Activated T-helper 2 cell treated with anti-CD3 and anti-CD28 coated beads, Interferon-gamma antibody, Interleukin-2, Interleukin-4, amounts not matched to agents 10 μg/mL and 5 μg/mL and 100 μg/mL, durations not matched to agents 14 hours and 24 hours and 36 hours (primary cell): ENCODE results near the gene AMDHD2. TPM values are rescaled to one million over a fixed set of nuclear protein-coding genes. Genes with fewer than 3 reads are reported as not detected.

Experiments used
- DNase-seq: peaks from one replicate; pipeline ENCODE4 v3.0.0; 2021; ENCODE audit warnings: low spot score
- H3K27ac Mint-ChIP-seq: one replicate; pipeline ENCODE4 v1.8.0; 2021; ENCODE audit warnings: mixed read lengths
- H3K27me3 Mint-ChIP-seq: one replicate; pipeline ENCODE4 v1.8.0; 2021; ENCODE audit warnings: low read depth, mixed read lengths
- H3K36me3 Mint-ChIP-seq: one replicate; pipeline ENCODE4 v1.8.0; 2021; ENCODE audit warnings: low read depth, mixed read lengths
- H3K4me1 Mint-ChIP-seq: one replicate; pipeline ENCODE4 v1.8.0; 2021; ENCODE audit warnings: low read depth, mixed read lengths
- H3K4me3 Mint-ChIP-seq: one replicate; pipeline ENCODE4 v1.8.0; 2021; ENCODE audit warnings: low read depth, mild to moderate bottlenecking, moderate library complexity, mixed read lengths
- H3K9me3 Mint-ChIP-seq: one replicate; pipeline ENCODE4 v1.8.0; 2021; ENCODE audit warnings: mixed read lengths
- intact Hi-C: fragments of 100-400 bp; cut with micrococcal nuclease; formaldehyde crosslinking; loops from one replicate; pipeline ENCODE4 v1.15.1; 2023
- total RNA-seq: library from RNA; stranded (reverse); gene quantifications from 2 replicates; pipeline ENCODE4 v1.2.3, GENCODE V29; 2022

Gene AMDHD2
- total RNA-seq: 29.3 and 30.1 TPM in 2 replicates

- Mint-ChIP-seq H3K27me3 (no peaks in the 10 kb centered on the region), H3K27ac (peak within 1 kb of the TSS; percentile 89), H3K4me3 (peak within 1 kb of the TSS; percentile 79), H3K9me3 (no peaks in the 10 kb centered on the region), H3K4me1 (peaks cover 35% of the 10 kb centered on the region), H3K36me3 (peaks cover 39% of the 10 kb centered on the region)
- DNase-seq: peak; percentile 84
- intact Hi-C loops: no loop called here
These were observed at the start of gene AMDHD2 for GRCh38 chr16:2520097-2520783. AMDHD2 (plus strand) TSS chr16:2520371; CDS start chr16:2520459, 88 bp downstream.

- DNase-seq: no peak
- H3K36me3 Mint-ChIP-seq: no peaks in the 10 kb centered on the region
- H3K27me3 Mint-ChIP-seq: peaks cover 27% of the 10 kb centered on the region
- H3K9me3 Mint-ChIP-seq: no peaks in the 10 kb centered on the region
- H3K4me1 Mint-ChIP-seq: peaks cover 6% of the 10 kb centered on the region
- no peak overlapping the region for H3K4me3 Mint-ChIP-seq
- intact Hi-C loops: no loop called here
- H3K27ac Mint-ChIP-seq: no peak overlapping the region
These were observed 49.6 kb upstream of the AMDHD2 start for GRCh38 chr16:2470603-2471015.

GRCh38 chr16:2471016-2471652 lies 49.0 kb upstream of the AMDHD2 start, which contains the start of gene NTN3:
NTN3 (plus strand) TSS chr16:2471297; CDS start chr16:2471702, 405 bp downstream.
- Mint-ChIP-seq H3K36me3 (no peaks in the 10 kb centered on the region), H3K4me3 (no peak within 1 kb of the TSS), H3K9me3 (no peaks in the 10 kb centered on the region), H3K27ac (no peak within 1 kb of the TSS), H3K4me1 (peaks cover 10% of the 10 kb centered on the region), H3K27me3 (peaks cover 27% of the 10 kb centered on the region)
- DNase-seq: no peak
- intact Hi-C loops: no loop called here

- Mint-ChIP-seq H3K27ac (no peak overlapping the region), H3K27me3 (peaks cover 27% of the 10 kb centered on the region), H3K4me1 (peaks cover 17% of the 10 kb centered on the region), H3K9me3 (no peaks in the 10 kb centered on the region), H3K4me3 (no peak overlapping the region), H3K36me3 (no peaks in the 10 kb centered on the region)
- intact Hi-C loops: no loop called here
- no peak for DNase-seq
These were observed 48.3 kb upstream of the AMDHD2 start for GRCh38 chr16:2471653-2472487.

GRCh38 chr16:2472488-2472864 lies 47.7 kb upstream of the AMDHD2 start:
- DNase-seq: no peak
- peaks cover 18% of the 10 kb centered on the region for H3K4me1 Mint-ChIP-seq
- no peaks in the 10 kb centered on the region for H3K9me3 Mint-ChIP-seq
- H3K27me3 Mint-ChIP-seq: peaks cover 24% of the 10 kb centered on the region
- no peak overlapping the region for H3K27ac Mint-ChIP-seq
- peak overlapping the region; percentile 56 for H3K4me3 Mint-ChIP-seq
- intact Hi-C loops: no loop called here
- H3K36me3 Mint-ChIP-seq: no peaks in the 10 kb centered on the region

GRCh38 chr16:2472885-2473445 lies 47.2 kb upstream of the AMDHD2 start:
- intact Hi-C loops: no loop called here

GRCh38 chr16:2473446-2473926 lies 46.7 kb upstream of the AMDHD2 start:
- Mint-ChIP-seq H3K27ac (no peak overlapping the region), H3K36me3 (no peaks in the 10 kb centered on the region), H3K9me3 (no peaks in the 10 kb centered on the region), H3K27me3 (peaks cover 20% of the 10 kb centered on the region), H3K4me3 (peak overlapping the region; percentile 70), H3K4me1 (peaks cover 16% of the 10 kb centered on the region)
- peak; percentile 23 for DNase-seq
- intact Hi-C loops: no loop called here

More at GRCh38 chr16:2472885-2473445, 47.2 kb upstream of the AMDHD2 start:
- peaks cover 24% of the 10 kb centered on the region for H3K27me3 Mint-ChIP-seq
- peak overlapping the region; percentile 70 for H3K4me3 Mint-ChIP-seq
- no peak overlapping the region for H3K27ac Mint-ChIP-seq
- no peaks in the 10 kb centered on the region for H3K9me3 Mint-ChIP-seq
- H3K4me1 Mint-ChIP-seq: peaks cover 18% of the 10 kb centered on the region
- no peak for DNase-seq
- H3K36me3 Mint-ChIP-seq: no peaks in the 10 kb centered on the region

- Mint-ChIP-seq H3K27me3 (peaks cover 19% of the 10 kb centered on the region), H3K36me3 (no peaks in the 10 kb centered on the region), H3K27ac (no peak overlapping the region), H3K4me1 (peaks cover 16% of the 10 kb centered on the region), H3K4me3 (peak overlapping the region; percentile 76), H3K9me3 (no peaks in the 10 kb centered on the region)
- peak; percentile 53 for DNase-seq
- intact Hi-C loops: no loop called here
These were observed 45.9 kb upstream of the AMDHD2 start for GRCh38 chr16:2473999-2474876.

- H3K27me3 Mint-ChIP-seq: peaks cover 14% of the 10 kb centered on the region
- H3K27ac Mint-ChIP-seq: no peak within 1 kb of the TSS
- no peaks in the 10 kb centered on the region for H3K36me3 Mint-ChIP-seq
- no peaks in the 10 kb centered on the region for H3K9me3 Mint-ChIP-seq
- intact Hi-C loops: no loop called here
- H3K4me3 Mint-ChIP-seq: peak within 1 kb of the TSS; percentile 76
- peaks cover 16% of the 10 kb centered on the region for H3K4me1 Mint-ChIP-seq
- peak; percentile 77 for DNase-seq
These were observed 45.2 kb upstream of the AMDHD2 start, which contains the start of gene TBC1D24 for GRCh38 chr16:2474877-2475412. TBC1D24 (plus strand) TSS chr16:2475127; CDS start chr16:2496149, 21,022 bp downstream.

- peaks cover 16% of the 10 kb centered on the region for H3K4me1 Mint-ChIP-seq
- no peak overlapping the region for H3K27ac Mint-ChIP-seq
- H3K9me3 Mint-ChIP-seq: no peaks in the 10 kb centered on the region
- peaks cover 6% of the 10 kb centered on the region for H3K27me3 Mint-ChIP-seq
- intact Hi-C loops: no loop called here
- H3K36me3 Mint-ChIP-seq: no peaks in the 10 kb centered on the region
- H3K4me3 Mint-ChIP-seq: peak overlapping the region; percentile 58
- peak; percentile 25 for DNase-seq
These were observed 44.5 kb upstream of the AMDHD2 start for GRCh38 chr16:2475413-2476344.

GRCh38 chr16:2476345-2476720 lies 43.8 kb upstream of the AMDHD2 start:
- DNase-seq: no peak
- H3K4me3 Mint-ChIP-seq: peak overlapping the region; percentile 58
- peaks cover 6% of the 10 kb centered on the region for H3K27me3 Mint-ChIP-seq
- H3K4me1 Mint-ChIP-seq: peaks cover 16% of the 10 kb centered on the region
- no peaks in the 10 kb centered on the region for H3K36me3 Mint-ChIP-seq
- intact Hi-C loops: no loop called here
- H3K9me3 Mint-ChIP-seq: no peaks in the 10 kb centered on the region
- H3K27ac Mint-ChIP-seq: no peak overlapping the region
